HG03571 (cell line): ENCODE measurements around the gene ULK4.
"Not testable (repeated sequence)": the region's sequence is repeated elsewhere in the genome, so short reads cannot be mapped to it uniquely, and the experiment has no call there.

Source experiments
- ATAC-seq: cut with Tn5 transposase; IDR thresholded peaks from one replicate; pipeline ENCODE4 v1.9.1; 2021; ENCODE audit not compliant: unreplicated experiment

ULK4 gene

GRCh38 chr3:41769106-41769505, 192.8 kb downstream of the ULK4 start:
- ATAC-seq: no peak

DNA sequence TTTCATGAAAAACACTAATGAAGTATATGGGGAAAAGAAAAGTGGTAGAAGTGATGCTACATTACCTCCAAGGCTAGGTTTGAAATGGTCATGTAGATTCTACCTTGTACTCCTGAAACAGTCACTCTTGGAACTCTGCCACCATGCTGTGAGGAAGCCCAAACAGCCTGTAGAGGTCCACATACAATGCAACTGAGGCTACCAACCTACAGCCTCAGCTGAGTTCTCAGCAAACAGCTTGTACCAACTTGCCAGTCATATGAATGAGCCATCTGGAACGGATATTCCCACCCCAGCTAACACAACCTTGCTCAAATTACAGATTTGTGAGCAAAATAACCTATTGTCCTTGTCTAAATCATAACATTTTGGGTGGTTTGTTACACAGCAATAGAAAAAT, 193.5 kb downstream of the ULK4 start:
- no peak for ATAC-seq

DNA sequence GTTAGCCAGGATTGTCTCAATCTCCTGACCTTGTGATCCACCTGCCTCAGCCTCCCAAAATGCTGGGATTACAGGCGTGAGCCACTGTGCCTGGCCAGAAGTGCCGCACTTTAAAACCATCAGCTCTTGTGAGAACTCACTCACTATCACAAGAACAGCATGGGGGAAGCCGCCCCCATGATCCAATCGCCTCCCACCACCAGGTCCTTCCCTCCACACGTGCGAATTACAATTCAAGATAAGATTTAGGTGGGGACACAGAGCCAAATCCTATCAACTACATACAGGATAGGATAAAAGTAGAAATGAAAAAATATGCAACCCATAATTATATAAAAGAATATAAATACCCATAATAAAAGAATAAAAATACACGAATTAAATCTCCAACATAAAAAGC, 199.0 kb downstream of the ULK4 start:
- not testable (repeated sequence) for ATAC-seq

- ATAC-seq: no peak
Observed at GRCh38 chr3:41753651-41754050, 208.3 kb downstream of the ULK4 start.

- no peak for ATAC-seq
Observed at GRCh38 chr3:41751597-41751996, 210.3 kb downstream of the ULK4 start.

DNA sequence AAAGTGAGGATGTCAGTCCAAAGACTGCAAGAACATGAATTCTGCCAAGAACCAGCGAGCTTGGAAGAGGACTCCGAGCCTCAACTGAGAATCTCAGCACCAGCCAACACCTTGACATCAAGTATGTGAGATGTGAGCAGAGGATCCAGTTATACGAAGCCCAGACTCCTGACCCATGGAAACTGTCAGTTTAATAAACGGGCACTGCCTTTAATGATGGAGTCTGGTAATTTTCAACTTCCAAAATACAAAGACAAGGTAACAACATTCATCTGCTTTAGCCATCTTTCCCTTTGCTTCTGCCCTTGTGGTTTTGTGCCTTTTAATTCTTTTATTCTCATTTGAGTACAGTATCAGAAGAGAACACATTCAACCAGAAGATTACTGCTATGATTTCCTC, 211.9 kb downstream of the ULK4 start:
- no peak for ATAC-seq

- ATAC-seq: no peak
Observed at GRCh38 chr3:41746215-41746614, 215.7 kb downstream of the ULK4 start.

DNA sequence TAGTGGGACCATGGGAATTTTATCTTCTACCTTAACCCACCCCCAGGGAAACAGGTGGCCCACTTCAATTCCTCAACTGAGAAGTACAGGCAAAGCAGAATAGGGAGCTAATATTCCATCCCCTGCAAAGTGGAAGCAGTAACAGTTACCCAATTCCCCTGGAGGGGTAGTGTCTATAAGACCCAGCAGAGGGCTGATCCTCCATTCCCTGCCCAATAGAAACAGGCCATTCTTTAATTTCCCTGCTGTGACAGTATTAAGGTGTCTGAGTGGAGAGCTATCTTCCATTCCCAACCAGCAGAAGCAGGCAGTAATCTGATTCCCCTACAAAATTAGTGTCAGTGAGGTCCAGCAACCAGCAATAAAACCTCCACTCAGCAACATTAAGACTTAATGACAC, 219.8 kb downstream of the ULK4 start:
- no peak for ATAC-seq

DNA sequence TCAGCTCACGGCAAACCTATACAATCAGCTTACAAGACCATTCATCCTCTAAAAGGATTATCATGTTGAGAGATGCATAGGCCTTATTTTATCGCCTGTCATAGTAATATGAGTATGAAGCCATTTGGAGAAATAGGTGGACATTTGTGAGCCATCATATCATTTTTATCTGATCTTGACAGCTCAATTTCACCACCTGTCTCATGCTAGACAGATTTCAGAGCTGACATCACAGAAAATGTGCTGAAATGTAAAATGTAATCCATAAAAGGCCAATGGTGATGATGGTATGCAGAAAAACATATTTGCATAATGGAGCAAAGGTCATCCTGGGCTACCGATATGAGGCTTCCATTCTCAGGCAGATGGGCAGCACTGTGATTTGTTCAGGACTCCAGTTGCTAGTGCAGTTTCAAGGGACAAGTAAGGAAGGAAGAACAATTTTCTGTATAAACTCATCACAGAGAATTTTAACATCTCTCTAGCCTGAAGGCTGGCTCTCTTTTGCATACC, 221.5 kb downstream of the ULK4 start:
- no peak for ATAC-seq

DNA sequence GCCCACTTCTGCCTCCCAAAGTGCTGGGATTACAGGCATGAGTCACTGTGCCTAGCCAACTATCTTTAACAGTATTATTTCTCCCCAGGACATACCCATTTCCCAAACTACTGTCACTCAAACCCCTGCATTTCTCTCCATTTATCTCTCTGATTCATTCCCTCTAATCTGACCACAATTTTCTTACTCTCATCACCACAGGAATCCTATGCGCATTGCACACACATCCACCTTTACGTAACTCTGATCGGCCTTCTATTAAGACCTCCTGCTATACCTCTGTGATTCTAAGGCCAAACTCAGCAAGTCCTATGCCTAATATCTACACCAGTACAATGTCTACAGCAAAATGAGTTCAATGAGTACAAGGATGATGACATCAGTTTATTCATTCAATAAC, 235.0 kb downstream of the ULK4 start:
- no peak for ATAC-seq

DNA sequence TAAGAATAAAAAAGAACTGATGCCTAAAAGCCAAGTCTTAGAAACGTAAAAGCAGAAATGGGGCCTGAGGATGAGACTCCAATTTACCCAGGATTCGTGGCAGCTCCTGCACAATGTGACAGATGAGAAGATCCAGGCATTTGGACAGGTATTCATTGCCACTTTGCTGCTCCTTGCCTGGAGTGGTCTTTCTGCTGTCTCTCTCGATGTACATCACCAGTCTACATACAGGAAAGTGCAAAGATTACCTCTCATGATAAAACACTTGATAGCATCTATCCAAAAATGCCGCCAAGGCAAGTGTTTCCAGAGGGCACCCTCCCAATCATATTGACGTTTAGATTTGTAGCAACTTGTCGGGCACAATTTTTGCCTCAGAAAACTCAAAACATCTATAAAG, 244.3 kb downstream of the ULK4 start:
- no peak for ATAC-seq

DNA sequence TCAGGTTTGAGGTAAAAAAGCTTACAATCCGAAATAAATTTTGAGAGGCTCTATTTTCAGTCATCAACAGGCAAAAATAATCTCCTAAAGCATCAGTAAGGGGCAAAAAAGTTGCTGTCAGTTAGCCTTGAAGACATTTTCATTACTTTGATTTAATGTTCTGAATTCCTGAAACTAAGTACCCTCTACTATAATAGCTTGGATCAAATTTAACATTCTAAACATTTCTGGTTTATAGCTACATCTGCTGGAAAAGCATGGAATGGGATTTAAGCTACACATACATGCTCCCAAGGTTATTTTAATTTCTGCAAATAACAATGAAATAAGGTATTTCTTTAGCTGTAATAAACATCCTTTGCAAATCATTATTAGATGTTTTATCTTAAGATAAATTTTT, 245.4 kb downstream of the ULK4 start:
- no peak for ATAC-seq

DNA sequence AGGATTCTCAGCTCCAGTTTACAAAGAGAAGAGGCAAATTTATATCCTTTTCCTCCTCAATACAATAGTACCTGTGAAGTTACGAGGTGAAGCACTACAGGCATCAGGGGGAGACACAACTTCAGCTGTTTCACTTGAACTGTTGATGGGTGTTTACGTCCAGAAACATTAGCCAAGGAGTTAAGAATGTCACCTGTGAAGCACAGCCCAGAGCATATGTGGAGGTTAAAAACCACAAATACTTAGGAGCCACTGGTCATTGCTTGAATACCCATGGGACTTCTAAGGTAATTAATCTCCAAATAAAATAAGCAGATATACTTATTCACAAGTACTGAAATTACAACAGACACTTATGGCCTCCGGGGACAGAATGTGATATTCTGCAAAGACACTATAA, 246.5 kb downstream of the ULK4 start:
- ATAC-seq: no peak

- no peak for ATAC-seq
Observed at GRCh38 chr3:41711651-41712050, 250.3 kb downstream of the ULK4 start.

DNA sequence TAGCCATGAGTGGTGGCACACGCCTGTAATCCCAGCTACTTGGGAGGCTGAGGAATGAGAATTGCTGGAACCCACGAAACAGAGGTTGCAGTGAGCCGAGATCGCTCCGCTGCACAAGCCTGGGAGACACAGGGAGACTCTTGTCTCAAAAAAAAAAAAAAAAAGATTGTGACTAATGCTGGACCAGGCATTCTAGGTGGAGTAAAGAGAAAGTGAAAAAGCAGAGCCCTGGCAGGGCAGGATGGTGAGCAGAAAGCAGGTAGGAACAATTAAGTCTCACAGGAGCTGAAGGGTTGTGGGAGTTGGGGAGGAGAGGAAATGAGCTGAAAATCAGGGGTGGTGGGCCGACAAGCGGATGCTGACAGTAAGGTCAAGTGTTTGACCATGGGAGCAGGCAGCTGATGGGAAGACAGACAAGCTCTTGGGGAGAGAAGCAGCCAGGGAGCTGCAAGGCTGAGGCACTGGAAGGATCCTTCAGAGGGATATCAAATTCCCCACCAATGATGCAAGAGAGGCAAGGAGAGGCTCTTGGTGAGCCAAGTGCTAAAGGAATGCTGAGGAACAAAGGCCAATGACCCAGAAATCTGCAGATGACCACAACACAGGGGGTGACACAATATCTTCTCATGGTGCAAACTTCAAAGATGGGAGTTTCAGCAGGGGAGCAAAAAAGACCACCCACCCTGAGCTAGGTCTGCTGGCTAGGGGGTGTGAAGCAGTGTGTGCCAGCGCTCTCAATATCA, 251.1 kb downstream of the ULK4 start:
- no peak for ATAC-seq

- ATAC-seq: not testable (repeated sequence)
Observed at GRCh38 chr3:41709213-41709612, 252.7 kb downstream of the ULK4 start.

- no peak for ATAC-seq
Observed at GRCh38 chr3:41708176-41708575, 253.7 kb downstream of the ULK4 start.

DNA sequence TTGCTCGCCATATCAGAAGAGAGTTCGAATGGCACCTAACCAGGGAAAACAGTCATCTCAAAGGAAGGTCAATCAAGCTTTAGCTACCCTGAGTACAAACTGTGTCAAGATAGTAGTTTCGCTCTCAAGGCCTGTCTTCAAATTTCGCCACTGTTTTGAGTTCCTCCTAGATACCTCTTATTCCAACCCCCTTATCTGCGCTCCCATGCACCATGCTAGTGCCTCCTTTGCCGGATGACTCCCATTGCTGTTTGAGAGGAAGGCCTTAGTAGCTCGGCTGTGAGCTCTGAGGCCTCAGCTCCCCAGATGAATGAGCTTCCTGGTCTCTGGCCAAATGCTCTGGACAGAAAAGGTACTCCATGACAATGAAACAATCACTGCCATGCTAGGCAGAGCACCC, 256.0 kb downstream of the ULK4 start:
- ATAC-seq: no peak

DNA sequence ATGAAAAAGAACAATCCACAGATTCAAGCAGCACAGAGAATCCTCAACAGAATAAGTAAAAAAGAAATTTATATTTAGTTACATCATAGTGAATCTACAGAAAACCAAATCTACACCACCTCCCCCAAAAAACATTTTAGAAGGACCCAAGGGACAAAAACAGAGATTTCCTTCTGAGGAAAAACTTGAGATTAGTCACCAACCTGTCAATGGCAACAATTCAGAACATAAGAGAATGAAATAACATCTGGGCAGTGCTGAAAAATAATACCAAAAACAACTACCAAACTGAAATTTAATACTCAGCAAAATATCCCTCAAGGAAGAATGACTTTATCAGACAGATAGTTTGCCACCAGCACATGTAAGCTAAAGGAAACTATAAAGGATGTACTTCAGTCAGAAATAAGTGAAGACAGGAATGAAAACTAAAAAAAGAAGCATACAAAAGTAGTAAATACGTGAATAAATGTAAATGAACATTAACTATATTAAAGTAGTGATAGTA, 260.7 kb downstream of the ULK4 start:
- no peak for ATAC-seq

GRCh38 chr3:41700155-41700554, 261.7 kb downstream of the ULK4 start:
- no peak for ATAC-seq

GRCh38 chr3:41698898-41699297, 263.0 kb downstream of the ULK4 start:
- no peak for ATAC-seq

DNA sequence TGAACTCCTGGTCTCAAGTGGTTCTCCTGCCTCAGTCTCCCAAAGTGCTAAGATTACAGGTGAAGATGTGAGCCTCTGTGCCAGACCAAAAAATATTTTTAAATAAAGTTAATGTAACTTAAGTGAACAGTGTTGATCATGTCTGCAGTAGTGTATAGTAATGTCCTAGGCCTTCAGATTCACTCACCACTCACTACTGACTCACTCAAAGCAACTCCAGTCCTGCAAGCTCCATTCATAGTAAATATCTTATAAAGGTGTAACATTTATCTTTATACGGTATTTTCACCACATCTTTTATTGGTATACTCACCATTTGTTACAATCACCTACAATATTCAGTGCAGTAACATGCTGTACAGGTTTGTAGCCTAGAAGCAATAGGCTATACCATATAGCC, 264.2 kb downstream of the ULK4 start:
- no peak for ATAC-seq

DNA sequence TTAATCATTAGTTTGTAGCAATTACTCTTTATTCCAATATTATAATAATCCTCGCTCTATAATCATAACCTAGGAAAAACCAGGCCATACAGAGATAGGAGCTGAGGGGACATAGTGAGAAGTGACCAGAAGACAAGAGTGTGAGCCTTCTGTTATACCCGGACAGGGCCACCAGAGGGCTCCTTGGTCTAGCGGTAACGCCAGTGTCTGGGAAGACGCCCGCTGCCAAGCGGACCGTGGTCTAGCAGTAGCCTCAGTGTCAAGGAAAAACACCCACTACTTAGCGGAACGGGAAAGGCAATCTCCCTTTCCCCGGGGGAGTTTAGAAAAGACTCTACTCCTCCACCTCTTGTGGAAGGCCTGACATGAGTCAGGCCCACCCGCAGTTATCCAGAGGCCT, 266.1 kb downstream of the ULK4 start:
- ATAC-seq: not testable (repeated sequence)
